ELF-1 (cell line): ENCODE measurements around the gene DUSP9.

Experiments
- DNase-seq: peaks from one replicate; pipeline ENCODE4 v3.0.0-alpha.2; 2016; ENCODE audit warnings: low read depth, low spot score

DUSP9 gene

GRCh38 chrX:153635788-153636668 is 11.0 kb upstream of the DUSP9 start:
- peak; percentile 90 for DNase-seq

- DNase-seq, result no peak
These were observed 10.3 kb upstream of the DUSP9 start for GRCh38 chrX:153636716-153637115.

- no peak for DNase-seq
These were observed 9.6 kb upstream of the DUSP9 start for GRCh38 chrX:153637121-153638040.

GRCh38 chrX:153638041-153638371 is 9.0 kb upstream of the DUSP9 start:
- no peak for DNase-seq

- DNase-seq, result no peak
These were observed 8.4 kb upstream of the DUSP9 start for GRCh38 chrX:153638436-153639176.

- no peak for DNase-seq
These were observed 7.6 kb upstream of the DUSP9 start for GRCh38 chrX:153639177-153640044.

- DNase-seq, result no peak
These were observed 6.8 kb upstream of the DUSP9 start for GRCh38 chrX:153640045-153640686.

- peak; percentile 57 for DNase-seq
These were observed 6.0 kb upstream of the DUSP9 start for GRCh38 chrX:153640736-153641575.

- peak; percentile 54 for DNase-seq
These were observed 5.4 kb upstream of the DUSP9 start for GRCh38 chrX:153641627-153642026.

- peak; percentile 46 for DNase-seq
These were observed 4.8 kb upstream of the DUSP9 start for GRCh38 chrX:153642051-153642654.

GRCh38 chrX:153642655-153643430 is 4.2 kb upstream of the DUSP9 start:
- DNase-seq, result no peak

GRCh38 chrX:153643431-153644351 is 3.3 kb upstream of the DUSP9 start:
- DNase-seq, result peak; percentile 40

GRCh38 chrX:153644356-153645125 is 2.5 kb upstream of the DUSP9 start:
- peak; percentile 56 for DNase-seq

GRCh38 chrX:153645151-153645550 is 1.9 kb upstream of the DUSP9 start:
- DNase-seq, result no peak

GRCh38 chrX:153645921-153646488 is 998 bp upstream of the DUSP9 start:
- no peak for DNase-seq
